ENCODE data around the gene CDK5R2.

Gene CDK5R2

DNA sequence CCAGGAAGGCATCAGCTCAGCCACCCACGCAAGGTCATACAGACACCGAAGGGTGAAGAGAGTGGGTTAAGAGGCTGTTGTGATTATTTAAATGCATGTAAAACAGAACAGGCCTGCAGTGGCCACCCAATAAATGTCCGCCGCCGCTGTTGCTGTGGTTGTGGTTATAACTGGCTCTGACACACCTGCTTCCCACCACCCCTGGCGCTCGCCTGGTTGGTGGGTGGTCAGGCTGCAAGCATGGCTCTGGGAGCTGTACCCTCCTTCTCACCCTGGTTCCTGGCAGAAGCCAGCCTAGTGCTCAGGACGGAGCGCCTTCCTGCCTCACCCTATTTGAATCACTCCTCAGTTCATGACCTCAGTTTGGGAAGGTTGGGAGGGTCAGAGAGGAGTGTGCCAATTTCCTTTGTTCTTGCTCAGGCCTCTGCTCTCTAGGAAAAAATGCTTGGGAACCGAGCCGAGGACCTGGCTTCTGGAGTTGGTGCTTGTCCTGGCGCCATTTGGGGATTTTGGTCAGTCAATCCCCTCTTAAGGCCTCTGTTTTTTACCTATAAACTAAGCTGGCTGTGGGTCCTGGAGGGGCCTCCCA lies 39.0 kb downstream of the CDK5R2 start:
- H3K27ac ChIP-seq (ENCODE audit: insufficient read depth in 1 of 2, low read depth in 1 of 2, low read length in 2 of 2, poor library complexity in 1 of 2, severe bottlenecking in 2 of 2), result no peak overlapping the region
- no peaks in the 10 kb centered on the region for H3K9me3 ChIP-seq (ENCODE audit: control extremely low read depth in 1 of 5, control insufficient read depth in 4 of 5, insufficient read depth in 2 of 5, low read depth in 1 of 5, low read length in 4 of 5)
- CTCF ChIA-PET, result interaction anchor here (1.4 to 1.9 kb wide), 2 partner anchors 39 to 156 kb away, joined by 3 to 5 read pairs; no protein-coding TSS in a partner anchor
- no peaks in the 10 kb centered on the region for H3K36me3 ChIP-seq (ENCODE audit: control insufficient read depth in 4 of 4, insufficient read depth in 4 of 4, low read length in 3 of 4)
- 89% methylated on average over 8 of the region's 12 CpGs for WGBS (ENCODE audit: insufficient coverage)
- DNase-seq, result peak in 1 of 3 donors; percentile 39
- peaks cover 9 to 98% (median 58%) of the 10 kb centered on the region in 5 experiments for H3K27me3 ChIP-seq (replicated peaks in 2 of 5; ENCODE audit: control insufficient read depth in 4 of 5, insufficient read depth in 5 of 5, low read length in 4 of 5)
- H3K4me3 ChIP-seq (ENCODE audit: control insufficient read depth in 1 of 7, extremely low read depth in 1 of 7, insufficient read depth in 4 of 7, low read depth in 2 of 7, low read length in 6 of 7), result no peak overlapping the region
- peaks cover 0 to 37% (median 23%) of the 10 kb centered on the region in 4 experiments for H3K4me1 ChIP-seq (ENCODE audit: control extremely low read depth in 1 of 4, control insufficient read depth in 4 of 4, insufficient read depth in 4 of 4, low read length in 3 of 4)
- POLR2A ChIA-PET, result no interaction called here

DNA sequence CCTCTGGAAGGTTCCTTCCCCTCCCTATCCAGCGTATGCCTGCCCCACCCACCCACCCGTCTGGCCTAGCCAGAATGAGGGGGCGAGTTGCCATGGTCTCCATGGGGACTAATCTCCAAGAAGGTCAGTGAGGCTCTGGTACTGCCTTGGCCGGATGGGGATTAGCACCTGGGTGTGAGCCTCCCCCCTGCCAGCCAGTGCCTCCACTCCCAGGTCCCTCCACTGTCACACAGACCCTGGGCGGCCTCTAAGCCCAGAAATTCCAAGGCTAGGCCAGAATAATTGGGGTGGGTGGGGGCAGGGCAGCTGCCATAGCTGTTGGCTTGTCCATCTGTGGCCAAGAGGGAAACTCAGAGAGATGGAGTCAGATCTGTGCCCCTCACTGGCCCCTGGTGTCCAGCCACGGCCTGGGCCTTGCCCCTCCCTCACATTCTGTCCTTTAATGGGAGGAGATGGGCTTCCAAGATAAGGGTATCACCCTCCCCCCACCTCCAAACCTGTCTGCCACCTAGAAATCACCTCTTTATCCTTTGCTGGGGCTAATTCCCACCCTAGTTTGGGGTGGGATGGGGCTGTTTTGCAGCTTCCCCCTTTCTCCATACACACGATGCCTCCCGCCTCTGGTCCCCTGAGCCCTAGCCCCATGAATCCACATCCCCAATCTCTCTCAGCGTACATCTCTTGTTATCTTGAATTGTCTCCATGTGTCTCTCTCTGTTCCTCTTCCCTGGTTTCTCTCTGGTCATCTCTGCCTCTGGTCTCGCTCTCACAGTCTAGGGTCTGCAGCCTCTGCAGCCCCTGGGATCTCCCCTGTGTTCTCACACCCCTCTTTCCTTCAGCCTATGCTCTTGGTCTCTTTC lies 39.8 kb downstream of the CDK5R2 start:
- H3K27me3 ChIP-seq (replicated peaks in 2 of 5; ENCODE audit: control insufficient read depth in 4 of 5, insufficient read depth in 5 of 5, low read length in 4 of 5), result peaks cover 9 to 98% (median 59%) of the 10 kb centered on the region in 5 experiments
- no peaks in the 10 kb centered on the region for H3K36me3 ChIP-seq (ENCODE audit: control insufficient read depth in 4 of 4, insufficient read depth in 4 of 4, low read length in 3 of 4)
- DNase-seq, result no peak
- ChIA-PET POLR2A (no interaction called here), CTCF (interaction anchor here (1.4 to 1.9 kb wide), 4 partner anchors 11 to 155 kb away, joined by 3 to 5 read pairs (median 4); no protein-coding TSS in a partner anchor)
- no peak overlapping the region for H3K27ac ChIP-seq (ENCODE audit: insufficient read depth in 1 of 2, low read depth in 1 of 2, low read length in 2 of 2, poor library complexity in 1 of 2, severe bottlenecking in 2 of 2)
- H3K4me1 ChIP-seq (ENCODE audit: control extremely low read depth in 1 of 4, control insufficient read depth in 4 of 4, insufficient read depth in 4 of 4, low read length in 3 of 4), result peaks cover 0 to 30% (median 17%) of the 10 kb centered on the region in 4 experiments
- H3K4me3 ChIP-seq (ENCODE audit: control insufficient read depth in 1 of 7, extremely low read depth in 1 of 7, insufficient read depth in 4 of 7, low read depth in 2 of 7, low read length in 6 of 7), result no peak overlapping the region
- 53% methylated on average over 8 of the region's 10 CpGs for WGBS (ENCODE audit: insufficient coverage)
- H3K9me3 ChIP-seq (ENCODE audit: control extremely low read depth in 1 of 5, control insufficient read depth in 4 of 5, insufficient read depth in 2 of 5, low read depth in 1 of 5, low read length in 4 of 5), result no peaks in the 10 kb centered on the region

DNA sequence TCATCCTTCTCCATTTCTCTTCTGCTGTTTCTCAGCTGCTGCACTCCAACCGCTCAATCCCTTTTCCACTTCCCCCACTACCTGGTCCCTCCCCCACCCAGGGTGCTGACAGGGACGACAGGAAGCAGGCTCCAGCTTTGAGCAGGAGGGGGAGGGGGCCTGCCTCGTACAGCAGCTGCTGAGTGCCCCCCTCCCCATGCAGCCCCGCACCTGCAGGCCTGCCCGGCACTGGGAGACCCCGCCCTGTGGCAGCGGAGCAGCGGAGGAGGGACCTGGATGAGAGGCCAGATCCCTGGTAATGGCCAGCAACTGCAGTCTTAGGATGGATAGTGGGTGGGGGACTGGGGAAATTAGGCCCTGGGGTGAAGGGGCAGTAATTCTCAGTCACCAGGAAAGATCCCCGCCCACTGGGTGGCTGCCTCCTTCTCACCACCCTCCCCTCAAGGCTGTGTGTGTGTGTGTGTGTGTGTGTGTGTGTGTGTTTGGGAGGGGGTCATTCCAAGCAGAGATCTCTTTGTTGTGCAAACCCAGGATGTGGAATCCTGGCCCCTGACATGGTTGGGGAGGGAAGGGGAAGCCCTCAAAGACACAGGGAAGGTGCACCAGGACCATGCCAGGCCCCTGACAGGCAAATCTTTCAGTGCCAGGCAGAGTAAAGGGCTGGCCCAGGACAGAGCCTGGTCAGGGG lies 40.6 kb downstream of the CDK5R2 start:
- ChIA-PET POLR2A (no interaction called here), CTCF (interaction anchor here (1.4 to 1.5 kb wide), 2 partner anchors 12 to 20 kb away, joined by 3 to 5 read pairs; no protein-coding TSS in a partner anchor)
- no peak for DNase-seq
- 21% methylated on average over 4 of the region's 9 CpGs for WGBS (ENCODE audit: insufficient coverage)
- no peaks in the 10 kb centered on the region for H3K9me3 ChIP-seq (ENCODE audit: control extremely low read depth in 1 of 5, control insufficient read depth in 4 of 5, insufficient read depth in 2 of 5, low read depth in 1 of 5, low read length in 4 of 5)
- H3K27me3 ChIP-seq (replicated peaks in 2 of 5; ENCODE audit: control insufficient read depth in 4 of 5, insufficient read depth in 5 of 5, low read length in 4 of 5), result peaks cover 5 to 98% (median 54%) of the 10 kb centered on the region in 5 experiments
- no peak overlapping the region for H3K4me3 ChIP-seq (ENCODE audit: control insufficient read depth in 1 of 7, extremely low read depth in 1 of 7, insufficient read depth in 4 of 7, low read depth in 2 of 7, low read length in 6 of 7)
- no peaks in the 10 kb centered on the region for H3K36me3 ChIP-seq (ENCODE audit: control insufficient read depth in 4 of 4, insufficient read depth in 4 of 4, low read length in 3 of 4)
- no peak overlapping the region for H3K27ac ChIP-seq (ENCODE audit: insufficient read depth in 1 of 2, low read depth in 1 of 2, low read length in 2 of 2, poor library complexity in 1 of 2, severe bottlenecking in 2 of 2)
- H3K4me1 ChIP-seq (ENCODE audit: control extremely low read depth in 1 of 4, control insufficient read depth in 4 of 4, insufficient read depth in 4 of 4, low read length in 3 of 4), result peaks cover 0 to 30% (median 17%) of the 10 kb centered on the region in 4 experiments

DNA sequence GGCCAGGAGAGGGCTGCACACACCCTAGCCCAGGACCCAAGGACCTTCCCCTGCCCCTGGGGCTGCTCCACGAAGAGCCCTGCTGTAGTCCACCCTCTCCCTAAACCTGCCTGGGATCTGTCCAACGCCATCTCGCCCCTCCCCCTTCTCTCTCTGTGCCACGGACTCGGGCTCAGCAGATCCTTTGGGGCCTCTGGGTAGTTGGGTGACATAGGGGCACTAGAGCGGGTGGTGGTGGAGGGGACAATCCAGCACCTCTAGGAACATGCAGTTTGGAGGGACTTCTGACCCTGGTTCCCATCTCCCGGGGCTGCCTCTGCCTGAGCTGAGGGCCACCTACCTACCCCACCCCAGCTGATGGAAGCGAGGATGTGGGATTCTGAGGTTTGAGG lies 41.1 kb downstream of the CDK5R2 start:
- ChIA-PET CTCF (interaction anchor here (1.5 to 5.2 kb wide), 3 partner anchors 12 to 30 kb away, joined by 3 to 16 read pairs (median 8); no protein-coding TSS in a partner anchor), POLR2A (no interaction called here)
- no peaks in the 10 kb centered on the region for H3K9me3 ChIP-seq (ENCODE audit: control extremely low read depth in 1 of 5, control insufficient read depth in 4 of 5, insufficient read depth in 2 of 5, low read depth in 1 of 5, low read length in 4 of 5)
- peaks cover 0 to 30% (median 17%) of the 10 kb centered on the region in 4 experiments for H3K4me1 ChIP-seq (ENCODE audit: control extremely low read depth in 1 of 4, control insufficient read depth in 4 of 4, insufficient read depth in 4 of 4, low read length in 3 of 4)
- no peaks in the 10 kb centered on the region for H3K36me3 ChIP-seq (ENCODE audit: control insufficient read depth in 4 of 4, insufficient read depth in 4 of 4, low read length in 3 of 4)
- 27% methylated on average over 3 of the region's 8 CpGs for WGBS (ENCODE audit: insufficient coverage)
- no peak overlapping the region for H3K27ac ChIP-seq (ENCODE audit: insufficient read depth in 1 of 2, low read depth in 1 of 2, low read length in 2 of 2, poor library complexity in 1 of 2, severe bottlenecking in 2 of 2)
- no peak overlapping the region for H3K4me3 ChIP-seq (ENCODE audit: control insufficient read depth in 1 of 7, extremely low read depth in 1 of 7, insufficient read depth in 4 of 7, low read depth in 2 of 7, low read length in 6 of 7)
- DNase-seq, result no peak
- peaks cover 0 to 98% (median 49%) of the 10 kb centered on the region in 5 experiments for H3K27me3 ChIP-seq (replicated peaks in 2 of 5; ENCODE audit: control insufficient read depth in 4 of 5, insufficient read depth in 5 of 5, low read length in 4 of 5)

DNA sequence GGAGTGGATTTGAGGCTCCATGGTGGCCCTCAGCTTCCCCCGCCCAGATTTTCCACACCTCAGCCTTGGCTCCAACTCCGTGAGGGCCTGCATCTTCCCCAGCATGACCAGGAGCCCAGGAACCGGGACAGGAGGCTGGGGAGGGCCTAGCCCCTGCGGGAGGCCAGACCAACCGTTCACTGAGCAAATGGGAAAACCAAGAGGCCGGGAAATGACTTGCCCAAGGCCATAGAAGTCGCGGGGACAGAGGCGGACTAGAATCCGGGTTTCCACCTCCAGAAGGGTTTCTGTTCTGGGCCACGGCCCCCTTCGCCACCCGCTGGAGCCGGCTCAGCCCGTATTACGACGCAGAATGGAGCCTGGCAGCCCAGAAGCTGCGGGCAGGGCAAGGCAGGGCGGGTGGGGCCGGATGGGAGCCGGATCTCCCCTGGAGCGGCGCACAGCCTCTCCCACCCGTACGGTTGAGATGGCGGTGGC lies 41.7 kb downstream of the CDK5R2 start:
- no peak for DNase-seq
- Histone ChIP-seq H3K27me3 (replicated peaks in 2 of 5; ENCODE audit: control insufficient read depth in 4 of 5, insufficient read depth in 5 of 5, low read length in 4 of 5) (peaks cover 0 to 99% (median 50%) of the 10 kb centered on the region in 5 experiments), H3K9me3 (ENCODE audit: control extremely low read depth in 1 of 5, control insufficient read depth in 4 of 5, insufficient read depth in 2 of 5, low read depth in 1 of 5, low read length in 4 of 5) (no peaks in the 10 kb centered on the region), H3K27ac (ENCODE audit: insufficient read depth in 1 of 2, low read depth in 1 of 2, low read length in 2 of 2, poor library complexity in 1 of 2, severe bottlenecking in 2 of 2) (no peak overlapping the region), H3K4me1 (ENCODE audit: control extremely low read depth in 1 of 4, control insufficient read depth in 4 of 4, insufficient read depth in 4 of 4, low read length in 3 of 4) (peaks cover 0 to 27% (median 15%) of the 10 kb centered on the region in 4 experiments), H3K4me3 (ENCODE audit: control insufficient read depth in 1 of 7, extremely low read depth in 1 of 7, insufficient read depth in 4 of 7, low read depth in 2 of 7, low read length in 6 of 7) (peak overlapping the region in 1 of 7 experiments; percentile 28), H3K36me3 (ENCODE audit: control insufficient read depth in 4 of 4, insufficient read depth in 4 of 4, low read length in 3 of 4) (no peaks in the 10 kb centered on the region)
- CTCF ChIA-PET, result interaction anchor here (0.7 to 5.2 kb wide), 10 partner anchors 9 to 125 kb away, joined by 3 to 16 read pairs (median 3); no protein-coding TSS in a partner anchor
- POLR2A ChIA-PET, result no interaction called here
- 3% methylated on average over 24 of the region's 26 CpGs for WGBS (ENCODE audit: insufficient coverage)

DNA sequence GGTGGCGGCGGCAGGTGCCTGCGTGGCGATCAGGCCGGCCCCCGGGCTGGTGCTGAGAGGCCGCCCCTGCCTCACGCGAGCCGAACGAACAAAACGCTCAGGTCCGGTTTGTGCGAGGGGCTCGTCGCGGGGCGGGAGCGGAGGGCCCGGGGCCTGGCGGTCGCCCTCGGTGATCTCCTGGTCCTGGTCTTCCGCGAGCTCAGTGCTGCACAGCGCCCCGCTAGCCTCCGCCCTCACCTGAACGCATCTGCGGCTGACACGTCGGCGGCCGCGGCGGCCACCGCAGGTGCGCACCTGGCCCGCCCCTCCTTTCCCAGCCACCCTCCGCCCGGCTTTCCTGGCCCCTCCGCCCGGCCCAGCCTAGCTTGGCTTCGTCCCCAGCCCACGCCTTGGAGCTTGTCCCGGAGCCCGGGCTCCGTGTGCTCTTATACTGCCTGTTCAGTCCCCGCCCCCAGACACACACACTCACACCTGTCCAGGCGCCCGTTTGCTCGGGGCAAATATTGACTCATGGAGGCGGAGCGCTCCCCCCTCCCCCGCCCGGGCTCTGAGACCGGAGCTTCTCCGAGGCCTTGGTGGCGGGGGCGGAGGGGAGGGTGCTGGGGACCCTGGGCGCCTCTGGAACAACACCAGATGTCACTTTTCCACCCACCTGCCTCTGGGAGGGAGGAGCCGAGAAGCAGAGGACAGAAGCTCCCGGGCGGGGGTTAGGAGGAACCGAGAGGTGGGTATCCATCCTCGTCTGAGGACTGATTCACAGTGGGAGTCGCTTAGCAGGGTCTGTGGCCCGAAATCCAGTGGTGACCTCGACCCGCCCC lies 42.3 kb downstream of the CDK5R2 start:
- Histone ChIP-seq H3K4me3 (ENCODE audit: control insufficient read depth in 1 of 7, extremely low read depth in 1 of 7, insufficient read depth in 4 of 7, low read depth in 2 of 7, low read length in 6 of 7) (peak overlapping the region in 2 of 7 experiments; percentile 11 to 60), H3K9me3 (ENCODE audit: control extremely low read depth in 1 of 5, control insufficient read depth in 4 of 5, insufficient read depth in 2 of 5, low read depth in 1 of 5, low read length in 4 of 5) (no peaks in the 10 kb centered on the region), H3K36me3 (ENCODE audit: control insufficient read depth in 4 of 4, insufficient read depth in 4 of 4, low read length in 3 of 4) (no peaks in the 10 kb centered on the region), H3K27ac (ENCODE audit: insufficient read depth in 1 of 2, low read depth in 1 of 2, low read length in 2 of 2, poor library complexity in 1 of 2, severe bottlenecking in 2 of 2) (no peak overlapping the region), H3K4me1 (ENCODE audit: control extremely low read depth in 1 of 4, control insufficient read depth in 4 of 4, insufficient read depth in 4 of 4, low read length in 3 of 4) (peaks cover 0 to 23% (median 14%) of the 10 kb centered on the region in 4 experiments), H3K27me3 (replicated peaks in 2 of 5; ENCODE audit: control insufficient read depth in 4 of 5, insufficient read depth in 5 of 5, low read length in 4 of 5) (peaks cover 0 to 98% (median 48%) of the 10 kb centered on the region in 5 experiments)
- ChIA-PET CTCF (interaction anchor here (0.7 to 5.2 kb wide), 14 partner anchors 9 to 152 kb away, joined by 3 to 16 read pairs (median 4); no protein-coding TSS in a partner anchor), POLR2A (no interaction called here)
- DNase-seq, result no peak
- 2% methylated on average over 45 of the region's 70 CpGs for WGBS (ENCODE audit: insufficient coverage)
